HG02642 (cell line): Measurements from ENCODE around the gene TAF3.

Experiments
- ATAC-seq: cut with Tn5 transposase; IDR thresholded peaks from one replicate; pipeline ENCODE4 v1.9.1; 2021; ENCODE audit warnings: mild to moderate bottlenecking; ENCODE audit not compliant: unreplicated experiment, poor library complexity

The TAF3 gene

GRCh38 chr10:8066124-8066523, 247.8 kb downstream of the TAF3 start:
- no peak for ATAC-seq
